IPS DF 6.9 (cell line): ENCODE data around the gene PLEKHM3.

Source experiments
- DNase-seq: peaks from one replicate; pipeline ENCODE4 v3.0.0-alpha.2; 2013; ENCODE audit warnings: low read depth, low spot score
- H3K27ac ChIP-seq: one replicate; pipeline ENCODE4 v1.5.1; 2013; ENCODE audit warnings: low read length, control low read depth
- H3K27me3 ChIP-seq: 2 replicates; pipeline ENCODE4 v1.6.1; 2013; ENCODE audit warnings: mild to moderate bottlenecking, low read length; ENCODE audit not compliant: control insufficient read depth, insufficient read depth
- H3K36me3 ChIP-seq: 2 replicates; pipeline ENCODE4 v1.6.1; 2013; ENCODE audit warnings: low read length; ENCODE audit not compliant: control insufficient read depth, insufficient read depth
- H3K4me1 ChIP-seq: 2 replicates; pipeline ENCODE4 v1.6.1; 2013; ENCODE audit warnings: low read length; ENCODE audit not compliant: control insufficient read depth, insufficient read depth
- H3K4me3 ChIP-seq: 2 replicates; pipeline ENCODE4 v1.5.1; 2013; ENCODE audit warnings: mild to moderate bottlenecking, low read length
- H3K9me3 ChIP-seq: 2 replicates; pipeline ENCODE4 v1.6.1; 2013; ENCODE audit warnings: low read length, inconsistent platforms; ENCODE audit not compliant: control insufficient read depth, insufficient read depth
- WGBS: extraction: QIAGEN DNeasy Blood & Tissue Kit; methylation state at CpG from one replicate; pipeline ENCODE4 v1.1.7; 2013; ENCODE audit warnings: mixed read lengths, missing lambda C conversion rate; ENCODE audit not compliant: insufficient read length, insufficient coverage; 5-methylcytosine and 5-hydroxymethylcytosine counted together

Gene PLEKHM3

GRCh38 chr2:207825045-207825954 lies 200.0 kb downstream of the PLEKHM3 start:
- Histone ChIP-seq H3K4me3 (no peak overlapping the region), H3K36me3 (no peaks in the 10 kb centered on the region), H3K27ac (no peak overlapping the region), H3K27me3 (no peaks in the 10 kb centered on the region), H3K9me3 (no peaks in the 10 kb centered on the region), H3K4me1 (no peaks in the 10 kb centered on the region)
- WGBS: 100% methylated on average over 1 of the region's 17 CpGs
- no peak for DNase-seq

- no peak overlapping the region for H3K27ac ChIP-seq
- H3K4me1 ChIP-seq: no peaks in the 10 kb centered on the region
- no peak for DNase-seq
- WGBS: no CpG with 5 or more reads among the region's 13 CpGs
- no peaks in the 10 kb centered on the region for H3K27me3 ChIP-seq
- no peaks in the 10 kb centered on the region for H3K36me3 ChIP-seq
- no peak overlapping the region for H3K4me3 ChIP-seq
- no peaks in the 10 kb centered on the region for H3K9me3 ChIP-seq
Observed at GRCh38 chr2:207823865-207824264, 201.5 kb downstream of the PLEKHM3 start.

- Histone ChIP-seq H3K4me1 (no peaks in the 10 kb centered on the region), H3K4me3 (no peak overlapping the region), H3K36me3 (no peaks in the 10 kb centered on the region), H3K9me3 (no peaks in the 10 kb centered on the region), H3K27ac (no peak overlapping the region), H3K27me3 (no peaks in the 10 kb centered on the region)
- WGBS: no CpG with 5 or more reads among the region's 11 CpGs
- no peak for DNase-seq
Observed at GRCh38 chr2:207819839-207820784, 205.2 kb downstream of the PLEKHM3 start.

- Histone ChIP-seq H3K4me1 (no peaks in the 10 kb centered on the region), H3K27me3 (no peaks in the 10 kb centered on the region), H3K9me3 (no peaks in the 10 kb centered on the region), H3K27ac (no peak overlapping the region), H3K4me3 (no peak overlapping the region), H3K36me3 (no peaks in the 10 kb centered on the region)
- DNase-seq: no peak
- no CpG with 5 or more reads among the region's 10 CpGs for WGBS
Observed at GRCh38 chr2:207819021-207819797, 206.1 kb downstream of the PLEKHM3 start.

GRCh38 chr2:207816546-207816945 lies 208.8 kb downstream of the PLEKHM3 start:
- no peak for DNase-seq
- Histone ChIP-seq H3K9me3 (no peaks in the 10 kb centered on the region), H3K4me1 (peaks cover 5% of the 10 kb centered on the region; the same call in 1 of the 2 replicates), H3K27me3 (no peaks in the 10 kb centered on the region), H3K27ac (no peak overlapping the region), H3K4me3 (no peak overlapping the region), H3K36me3 (no peaks in the 10 kb centered on the region)
- WGBS: no CpG with 5 or more reads among the region's 5 CpGs

- WGBS: no CpG with 5 or more reads among the region's 3 CpGs
- H3K4me1 ChIP-seq: peaks cover 9% of the 10 kb centered on the region; the same call in 1 of the 2 replicates
- H3K4me3 ChIP-seq: no peak overlapping the region
- no peaks in the 10 kb centered on the region for H3K9me3 ChIP-seq
- no peaks in the 10 kb centered on the region for H3K36me3 ChIP-seq
- DNase-seq: no peak
- no peaks in the 10 kb centered on the region for H3K27me3 ChIP-seq
- no peak overlapping the region for H3K27ac ChIP-seq
Observed at GRCh38 chr2:207815254-207815653, 210.1 kb downstream of the PLEKHM3 start.

GRCh38 chr2:207813942-207814341 lies 211.4 kb downstream of the PLEKHM3 start:
- no peaks in the 10 kb centered on the region for H3K27me3 ChIP-seq
- DNase-seq: no peak
- H3K4me1 ChIP-seq: peaks cover 10% of the 10 kb centered on the region; the same call in 1 of the 2 replicates
- no peak overlapping the region for H3K4me3 ChIP-seq
- H3K27ac ChIP-seq: no peak overlapping the region
- no peaks in the 10 kb centered on the region for H3K9me3 ChIP-seq
- WGBS: no CpG with 5 or more reads among the region's 6 CpGs
- no peaks in the 10 kb centered on the region for H3K36me3 ChIP-seq

GRCh38 chr2:207813221-207813916 lies 212.0 kb downstream of the PLEKHM3 start:
- Histone ChIP-seq H3K4me1 (peaks cover 10% of the 10 kb centered on the region; the same call in 1 of the 2 replicates), H3K36me3 (no peaks in the 10 kb centered on the region), H3K27ac (no peak overlapping the region), H3K27me3 (no peaks in the 10 kb centered on the region), H3K4me3 (no peak overlapping the region), H3K9me3 (no peaks in the 10 kb centered on the region)
- no peak for DNase-seq
- WGBS: no CpG with 5 or more reads among the region's 15 CpGs

GRCh38 chr2:207812726-207813080 lies 212.6 kb downstream of the PLEKHM3 start:
- Histone ChIP-seq H3K9me3 (no peaks in the 10 kb centered on the region), H3K4me1 (peaks cover 10% of the 10 kb centered on the region; the same call in 1 of the 2 replicates), H3K27ac (no peak overlapping the region), H3K4me3 (no peak overlapping the region), H3K27me3 (no peaks in the 10 kb centered on the region), H3K36me3 (no peaks in the 10 kb centered on the region)
- no peak for DNase-seq
- no CpG with 5 or more reads among the region's 3 CpGs for WGBS
